ENCODE measurements around the gene WIPI1.
"Not testable (repeated sequence)": the region's sequence is repeated elsewhere in the genome, so short reads cannot be mapped to it uniquely, and the experiment has no call there.

WIPI1 gene

DNA sequence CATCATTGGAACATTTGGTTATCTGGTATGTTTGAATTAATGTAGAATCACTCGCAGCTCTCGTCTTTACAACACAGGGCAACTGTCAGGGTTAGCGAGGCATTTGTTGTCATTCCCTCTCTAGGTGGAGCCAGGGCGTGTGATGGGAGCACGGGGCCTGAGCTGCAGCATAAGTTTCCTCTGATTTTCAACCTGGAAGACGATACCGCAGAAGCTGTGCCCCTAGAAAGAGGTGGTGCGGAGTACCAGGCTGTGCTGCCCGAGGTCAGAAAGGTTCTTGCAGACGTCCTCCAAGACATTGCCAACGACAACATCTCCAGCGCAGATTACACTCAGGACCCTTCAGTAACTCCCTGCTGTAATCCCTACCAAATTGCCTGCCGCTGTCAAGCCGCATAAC lies 37.2 kb downstream of the WIPI1 start:
- WGBS (ENCODE audit: extremely low coverage, insufficient coverage, insufficient read length): no CpG with 5 or more reads among the region's 14 CpGs
- Histone ChIP-seq H4K12ac (ENCODE audit: low read depth, low read length) (no peak overlapping the region), H2AFZ (ENCODE audit: insufficient read depth, low read length, poor library complexity) (no peak overlapping the region), H3K27me3 (ENCODE audit: insufficient read depth, low read length) (no peaks in the 10 kb centered on the region), H3K23ac (ENCODE audit: low read length) (no peak overlapping the region), H3K27ac (ENCODE audit: low read depth, low read length) (no peak overlapping the region), H3K18ac (ENCODE audit: low read length) (no peak overlapping the region), H3K9ac (ENCODE audit: low read length) (no peak overlapping the region), H3K14ac (ENCODE audit: low read length) (no peak overlapping the region), H3K4me3 (ENCODE audit: low read depth, low read length) (no peak overlapping the region), H3K4ac (ENCODE audit: low read depth, low read length) (no peak overlapping the region), H2BK120ac (ENCODE audit: insufficient read depth, low read length, poor library complexity) (no peak overlapping the region), H3K4me2 (ENCODE audit: low read length) (no peak overlapping the region), H4K91ac (ENCODE audit: low read depth, low read length) (no peak overlapping the region), H3K79me2 (ENCODE audit: control insufficient read depth, insufficient read depth, low read length, poor library complexity) (no peaks in the 10 kb centered on the region), H2BK5ac (ENCODE audit: low read depth, low read length, poor library complexity) (no peak overlapping the region), H4K8ac (ENCODE audit: low read depth, low read length) (no peak overlapping the region), H3K4me1 (ENCODE audit: control insufficient read depth in 1 of 2, insufficient read depth in 2 of 2, low read length in 2 of 2) (no peaks in the 10 kb centered on the region), H3K79me1 (ENCODE audit: low read length) (no peaks in the 10 kb centered on the region), H2AK5ac (ENCODE audit: low read length) (no peak overlapping the region), H3K36me3 (ENCODE audit: control insufficient read depth in 1 of 2, insufficient read depth in 2 of 2, low read length in 2 of 2) (peaks cover 22% of the 10 kb centered on the region in 2 experiments), H2BK12ac (ENCODE audit: low read length) (no peak overlapping the region), H3K9me3 (ENCODE audit: insufficient read depth, low read depth, low read length) (peaks cover 2% of the 10 kb centered on the region)
- DNase-seq: no peak

GRCh38 chr17:68418876-68419275 lies 38.4 kb downstream of the WIPI1 start:
- no peak overlapping the region for H2AK5ac ChIP-seq (ENCODE audit: low read length)
- peaks cover 16 to 21% of the 10 kb centered on the region in 2 experiments for H3K36me3 ChIP-seq (ENCODE audit: control insufficient read depth in 1 of 2, insufficient read depth in 2 of 2, low read length in 2 of 2)

GRCh38 chr17:68417317-68417716 lies 40.0 kb downstream of the WIPI1 start:
- Histone ChIP-seq H3K14ac (ENCODE audit: low read length) (no peak overlapping the region), H4K12ac (ENCODE audit: low read depth, low read length) (no peak overlapping the region), H3K4ac (ENCODE audit: low read depth, low read length) (no peak overlapping the region), H4K91ac (ENCODE audit: low read depth, low read length) (no peak overlapping the region), H3K4me2 (ENCODE audit: low read length) (no peak overlapping the region), H3K79me2 (ENCODE audit: control insufficient read depth, insufficient read depth, low read length, poor library complexity) (no peaks in the 10 kb centered on the region), H4K8ac (ENCODE audit: low read depth, low read length) (no peak overlapping the region), H3K4me1 (ENCODE audit: control insufficient read depth in 1 of 2, insufficient read depth in 2 of 2, low read length in 2 of 2) (no peaks in the 10 kb centered on the region), H3K4me3 (ENCODE audit: low read depth, low read length) (no peak overlapping the region), H3K27ac (ENCODE audit: low read depth, low read length) (no peak overlapping the region), H3K79me1 (ENCODE audit: low read length) (no peaks in the 10 kb centered on the region), H3K9ac (ENCODE audit: low read length) (no peak overlapping the region), H3K27me3 (ENCODE audit: insufficient read depth, low read length) (no peaks in the 10 kb centered on the region), H2AK5ac (ENCODE audit: low read length) (no peak overlapping the region), H3K36me3 (ENCODE audit: control insufficient read depth in 1 of 2, insufficient read depth in 2 of 2, low read length in 2 of 2) (peaks cover 12 to 14% of the 10 kb centered on the region in 2 experiments), H2BK5ac (ENCODE audit: low read depth, low read length, poor library complexity) (no peak overlapping the region), H2BK12ac (ENCODE audit: low read length) (no peak overlapping the region), H3K23ac (ENCODE audit: low read length) (no peak overlapping the region), H2AFZ (ENCODE audit: insufficient read depth, low read length, poor library complexity) (no peak overlapping the region), H2BK120ac (ENCODE audit: insufficient read depth, low read length, poor library complexity) (no peak overlapping the region), H3K9me3 (ENCODE audit: insufficient read depth, low read depth, low read length) (peaks cover 2% of the 10 kb centered on the region), H3K18ac (ENCODE audit: low read length) (no peak overlapping the region)
- DNase-seq: no peak
- WGBS (ENCODE audit: extremely low coverage, insufficient coverage, insufficient read length): no CpG with 5 or more reads among the region's 3 CpGs

More at GRCh38 chr17:68418876-68419275, 38.4 kb downstream of the WIPI1 start:
- Histone ChIP-seq H2BK5ac (ENCODE audit: low read depth, low read length, poor library complexity) (no peak overlapping the region), H3K4me1 (ENCODE audit: control insufficient read depth in 1 of 2, insufficient read depth in 2 of 2, low read length in 2 of 2) (no peaks in the 10 kb centered on the region), H3K14ac (ENCODE audit: low read length) (no peak overlapping the region), H3K4ac (ENCODE audit: low read depth, low read length) (no peak overlapping the region), H3K9ac (ENCODE audit: low read length) (no peak overlapping the region), H3K23ac (ENCODE audit: low read length) (no peak overlapping the region), H4K8ac (ENCODE audit: low read depth, low read length) (no peak overlapping the region), H3K27ac (ENCODE audit: low read depth, low read length) (no peak overlapping the region), H2BK12ac (ENCODE audit: low read length) (no peak overlapping the region), H4K91ac (ENCODE audit: low read depth, low read length) (no peak overlapping the region), H2AFZ (ENCODE audit: insufficient read depth, low read length, poor library complexity) (no peak overlapping the region), H4K12ac (ENCODE audit: low read depth, low read length) (no peak overlapping the region), H3K79me2 (ENCODE audit: control insufficient read depth, insufficient read depth, low read length, poor library complexity) (no peaks in the 10 kb centered on the region), H3K4me3 (ENCODE audit: low read depth, low read length) (no peak overlapping the region), H3K4me2 (ENCODE audit: low read length) (no peak overlapping the region), H3K79me1 (ENCODE audit: low read length) (no peaks in the 10 kb centered on the region), H3K9me3 (ENCODE audit: insufficient read depth, low read depth, low read length) (peaks cover 2% of the 10 kb centered on the region), H3K27me3 (ENCODE audit: insufficient read depth, low read length) (no peaks in the 10 kb centered on the region), H3K18ac (ENCODE audit: low read length) (no peak overlapping the region), H2BK120ac (ENCODE audit: insufficient read depth, low read length, poor library complexity) (no peak overlapping the region)
- WGBS (ENCODE audit: extremely low coverage, insufficient coverage, insufficient read length): no CpG with 5 or more reads among the region's 4 CpGs
- no peak for DNase-seq

GRCh38 chr17:68414901-68415300 lies 42.4 kb downstream of the WIPI1 start:
- not testable (repeated sequence) for H2BK5ac ChIP-seq (ENCODE audit: low read depth, low read length, poor library complexity)

More at GRCh38 chr17:68414901-68415300, 42.4 kb downstream of the WIPI1 start:
- H3K23ac ChIP-seq (ENCODE audit: low read length); H4K91ac ChIP-seq (ENCODE audit: low read depth, low read length); H3K27ac ChIP-seq (ENCODE audit: low read depth, low read length); H4K8ac ChIP-seq (ENCODE audit: low read depth, low read length); H3K18ac ChIP-seq (ENCODE audit: low read length); H3K4ac ChIP-seq (ENCODE audit: low read depth, low read length); H3K9ac ChIP-seq (ENCODE audit: low read length); H3K4me3 ChIP-seq (ENCODE audit: low read depth, low read length); H2AK5ac ChIP-seq (ENCODE audit: low read length); H3K36me3 ChIP-seq (ENCODE audit: control insufficient read depth in 1 of 2, insufficient read depth in 2 of 2, low read length in 2 of 2); H2AFZ ChIP-seq (ENCODE audit: insufficient read depth, low read length, poor library complexity); H3K9me3 ChIP-seq (ENCODE audit: insufficient read depth, low read depth, low read length); H3K79me2 ChIP-seq (ENCODE audit: control insufficient read depth, insufficient read depth, low read length, poor library complexity); H3K79me1 ChIP-seq (ENCODE audit: low read length); H3K14ac ChIP-seq (ENCODE audit: low read length); H3K4me1 ChIP-seq (ENCODE audit: control insufficient read depth in 1 of 2, insufficient read depth in 2 of 2, low read length in 2 of 2); H3K4me2 ChIP-seq (ENCODE audit: low read length); H3K27me3 ChIP-seq (ENCODE audit: insufficient read depth, low read length); DNase-seq; H2BK120ac ChIP-seq (ENCODE audit: insufficient read depth, low read length, poor library complexity); H4K12ac ChIP-seq (ENCODE audit: low read depth, low read length); H2BK12ac ChIP-seq (ENCODE audit: low read length): not testable (repeated sequence)
